Activated CD4-positive, alpha-beta T cell treated with anti-CD3 and anti-CD28 coated beads for 36 hours (primary cell): Measurements from ENCODE around the gene MDFIC2. TPM values are rescaled to one million over a fixed set of nuclear protein-coding genes. Genes with fewer than 3 reads are reported as not detected.
"Not testable (repeated sequence)": the region's sequence is repeated elsewhere in the genome, so short reads cannot be mapped to it uniquely, and the experiment has no call there.

Experiments
- ATAC-seq: fragments of 200-7000 bp; cut with Tn5 transposase; one replicate; pipeline ENCODE4 v1.10.0; 2021; ENCODE audit warnings: mild to moderate bottlenecking, moderate library complexity
- CTCF ChIA-PET: fragments of 350-600 bp; sonication (Branson Sonifier 250); formaldehyde crosslinking; loops from one replicate; lab custom pipeline; 2021; ENCODE audit warnings: antibody characterized with exemption; lab: Charles Lee
- POLR2A ChIA-PET: fragments of 350-600 bp; sonication (Branson Sonifier 250); formaldehyde crosslinking; loops from one replicate; lab custom pipeline; 2021; ENCODE audit warnings: antibody characterized with exemption, inconsistent platforms; lab: Charles Lee
- DNase-seq: peaks from one replicate; pipeline ENCODE4 v3.0.0-alpha.2; 2020
- H3K27ac Mint-ChIP-seq: one replicate; pipeline ENCODE4 v1.8.0; 2021; ENCODE audit warnings: mixed read lengths
- H3K27me3 Mint-ChIP-seq: one replicate; pipeline ENCODE4 v1.8.0; 2021; ENCODE audit warnings: mixed read lengths
- H3K36me3 Mint-ChIP-seq: one replicate; pipeline ENCODE4 v1.8.0; 2021; ENCODE audit warnings: low read depth, mixed read lengths
- H3K4me1 Mint-ChIP-seq: one replicate; pipeline ENCODE4 v1.8.0; 2021; ENCODE audit warnings: mixed read lengths
- H3K4me3 Mint-ChIP-seq: one replicate; pipeline ENCODE4 v1.8.0; 2021; ENCODE audit warnings: mild to moderate bottlenecking, moderate library complexity, mixed read lengths
- H3K9me3 Mint-ChIP-seq: one replicate; pipeline ENCODE4 v1.8.0; 2021; ENCODE audit warnings: low read depth, mixed read lengths
- intact Hi-C, 2 experiments: fragments of 100-400 bp; cut with DNase I in 1 of 2; cut with micrococcal nuclease in 1 of 2; formaldehyde crosslinking; loops; one replicate each; pipeline versions ENCODE4 v1.14.2 to v1.15.1; 2022 to 2024; cut with DNase I, micrococcal nuclease
- total RNA-seq, 2 experiments: library from RNA; stranded (reverse); gene quantifications; one replicate each; pipeline ENCODE4 v1.2.3, GENCODE V29; 2021

MDFIC2 gene
- total RNA-seq, 2 experiments from 2014 or later = not detected

DNA sequence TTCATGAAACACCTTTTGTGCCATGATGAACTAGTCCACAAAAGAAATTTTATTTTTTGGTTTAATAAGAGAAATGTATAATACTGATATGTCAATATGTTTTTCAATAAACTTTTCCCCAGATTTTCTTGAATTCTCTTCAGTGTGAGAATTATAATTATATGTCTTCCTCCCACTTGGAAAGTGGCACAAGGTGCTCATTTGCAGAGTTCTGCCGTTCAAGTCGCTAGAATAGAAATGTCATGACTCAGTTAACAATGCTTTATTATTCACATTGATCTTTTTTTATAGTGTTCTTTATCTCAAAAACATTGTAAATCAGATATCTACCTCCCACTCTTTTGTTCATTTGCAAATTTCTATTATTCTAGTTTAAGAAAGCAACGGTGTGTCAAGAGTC lies 87.3 kb downstream of the MDFIC2 start:
- Mint-ChIP-seq H3K36me3 (no peaks in the 10 kb centered on the region), H3K27ac (no peak overlapping the region), H3K9me3 (no peaks in the 10 kb centered on the region), H3K27me3 (no peaks in the 10 kb centered on the region), H3K4me1 (no peaks in the 10 kb centered on the region), H3K4me3 (no peak overlapping the region)
- ATAC-seq (no peak), DNase-seq (no peak)
- ChIA-PET CTCF (no interaction called here), POLR2A (no interaction called here)
- intact Hi-C loops = no loop called here

DNA sequence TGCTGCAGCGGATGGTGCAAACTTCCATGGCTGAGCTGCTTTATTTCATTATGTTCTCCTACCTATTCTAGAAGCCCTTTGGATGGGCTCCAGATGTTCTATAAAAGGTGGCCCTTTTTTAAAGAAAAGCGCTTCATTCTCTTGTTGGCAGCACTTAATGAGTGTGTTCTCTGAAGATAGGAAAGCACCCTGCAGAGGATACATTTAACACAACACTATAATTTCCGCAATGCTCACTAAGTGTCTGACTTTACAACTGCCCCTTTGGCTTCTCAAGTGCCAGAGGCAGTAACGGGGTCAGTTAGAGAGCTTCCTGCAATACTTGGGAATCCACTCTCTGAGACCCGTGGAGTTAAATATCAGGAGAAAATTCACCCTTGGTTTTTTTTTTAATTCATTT lies 88.1 kb downstream of the MDFIC2 start:
- no peaks in the 10 kb centered on the region for H3K27me3 Mint-ChIP-seq
- intact Hi-C loops = no loop called here
- H3K27ac Mint-ChIP-seq = no peak overlapping the region
- no peaks in the 10 kb centered on the region for H3K9me3 Mint-ChIP-seq
- ChIA-PET CTCF (no interaction called here), POLR2A (no interaction called here)
- no peak overlapping the region for H3K4me3 Mint-ChIP-seq
- no peaks in the 10 kb centered on the region for H3K36me3 Mint-ChIP-seq
- DNase-seq = no peak
- ATAC-seq = no peak
- H3K4me1 Mint-ChIP-seq = no peaks in the 10 kb centered on the region

DNA sequence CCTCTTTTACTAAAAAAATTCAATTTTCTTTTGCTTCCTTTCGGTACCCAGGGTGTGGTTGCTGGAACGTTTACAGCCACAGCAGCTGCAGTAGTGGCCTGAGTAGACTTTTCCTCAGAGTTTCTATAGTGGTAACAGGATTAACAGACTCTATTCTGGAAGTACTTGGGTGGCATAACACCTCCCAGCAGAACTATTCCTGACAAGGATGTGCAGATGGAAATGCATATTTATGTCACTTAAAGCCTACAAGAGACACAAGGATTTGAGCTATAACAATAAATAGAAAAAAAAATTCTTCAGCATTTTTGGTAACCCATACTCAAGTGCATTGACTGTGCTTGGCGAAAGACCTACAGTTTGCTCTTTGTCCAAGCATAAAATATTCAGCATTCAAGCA lies 94.0 kb downstream of the MDFIC2 start:
- ATAC-seq (no peak), DNase-seq (no peak)
- Mint-ChIP-seq H3K4me3 (no peak overlapping the region), H3K27me3 (peaks cover 2% of the 10 kb centered on the region), H3K9me3 (no peaks in the 10 kb centered on the region), H3K36me3 (no peaks in the 10 kb centered on the region), H3K4me1 (no peaks in the 10 kb centered on the region), H3K27ac (no peak overlapping the region)
- ChIA-PET CTCF (interaction anchor here (0.6 kb wide), 1 partner anchor 36 kb away, joined by 3 read pairs; no protein-coding TSS in a partner anchor), POLR2A (no interaction called here)
- intact Hi-C loops = no loop called here

DNA sequence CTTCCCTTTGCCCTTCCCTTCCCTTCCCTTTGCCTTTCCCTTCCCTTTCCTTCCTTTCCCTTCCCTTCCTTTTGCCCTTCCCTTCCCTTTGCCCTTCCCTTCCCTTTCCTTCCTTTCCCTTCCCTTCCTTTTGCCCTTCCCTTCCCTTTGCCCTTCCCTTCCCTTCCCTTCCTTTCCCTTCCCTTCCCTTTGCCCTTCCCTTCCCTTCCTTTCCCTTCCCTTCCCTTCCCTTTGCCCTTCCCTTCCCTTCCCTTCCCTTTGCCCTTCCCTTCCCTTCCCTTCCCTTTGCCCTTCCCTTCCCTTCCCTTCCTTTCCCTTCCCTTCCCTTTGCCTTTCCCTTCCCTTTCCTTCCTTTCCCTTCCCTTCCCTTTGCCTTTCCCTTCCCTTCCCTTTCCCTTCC lies 101.2 kb downstream of the MDFIC2 start:
- DNase-seq, H3K36me3 Mint-ChIP-seq, POLR2A ChIA-PET, H3K4me3 Mint-ChIP-seq, H3K27me3 Mint-ChIP-seq, H3K4me1 Mint-ChIP-seq, CTCF ChIA-PET, H3K27ac Mint-ChIP-seq, intact Hi-C loops, H3K9me3 Mint-ChIP-seq, ATAC-seq: not testable (repeated sequence)

DNA sequence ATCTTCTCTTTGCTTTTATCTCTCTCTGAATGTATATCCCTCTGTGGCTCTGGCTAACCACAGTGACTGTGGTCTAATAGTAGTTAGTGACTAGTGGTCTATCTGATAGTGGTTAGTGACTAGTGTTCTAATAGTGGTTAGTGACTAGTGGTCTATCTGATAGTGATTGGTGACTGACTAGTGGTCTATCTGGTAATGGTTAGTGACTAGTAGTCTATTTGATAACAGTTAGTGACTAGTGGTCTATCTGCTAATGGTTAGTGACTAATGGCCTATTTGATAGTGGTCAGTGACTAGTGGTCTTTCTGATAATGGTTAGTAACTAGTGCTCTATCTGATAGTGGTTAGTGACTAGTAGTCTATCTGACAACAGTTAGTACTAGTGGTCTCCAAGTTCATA lies 110.5 kb downstream of the MDFIC2 start:
- Mint-ChIP-seq H3K27ac (no peak overlapping the region), H3K4me1 (no peaks in the 10 kb centered on the region), H3K27me3 (peaks cover 6% of the 10 kb centered on the region), H3K36me3 (no peaks in the 10 kb centered on the region), H3K9me3 (no peaks in the 10 kb centered on the region), H3K4me3 (no peak overlapping the region)
- no peak for DNase-seq
- intact Hi-C loops = no loop called here
- POLR2A ChIA-PET = no interaction called here
- CTCF ChIA-PET = interaction anchor here (0.6 kb wide), 2 partner anchors 17 to 311 kb away, joined by 3 read pairs; no protein-coding TSS in a partner anchor
- no peak for ATAC-seq

DNA sequence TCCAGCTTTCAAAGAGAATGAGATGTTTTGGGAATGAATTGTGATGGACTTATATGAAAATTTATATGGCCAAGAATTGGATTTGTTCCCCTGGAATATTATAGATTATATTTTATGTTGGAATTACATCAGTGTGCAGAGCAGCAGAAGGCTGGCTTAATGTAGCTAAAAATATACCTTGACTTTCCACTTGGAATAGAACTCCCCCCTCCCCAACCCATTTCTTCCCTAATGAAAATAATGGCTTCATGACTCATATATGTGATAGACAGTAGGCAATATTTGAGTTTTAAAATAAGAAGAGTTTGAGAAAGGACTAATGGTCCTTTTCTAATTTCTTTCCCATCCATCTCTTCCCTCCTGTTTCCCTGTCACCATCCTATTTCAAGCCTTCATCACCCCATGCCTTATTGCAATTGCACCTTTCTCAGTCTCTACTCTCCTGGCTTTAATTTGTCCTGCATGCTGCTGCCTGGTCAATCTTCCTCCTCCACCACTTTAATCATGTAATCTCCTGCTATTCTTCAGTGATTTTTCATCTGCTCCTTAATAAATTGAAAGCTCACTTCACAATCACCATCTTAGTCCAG lies 122.5 kb downstream of the MDFIC2 start:
- H3K4me3 Mint-ChIP-seq = no peak overlapping the region
- H3K27ac Mint-ChIP-seq = no peak overlapping the region
- DNase-seq (no peak), ATAC-seq (no peak)
- H3K36me3 Mint-ChIP-seq = no peaks in the 10 kb centered on the region
- ChIA-PET CTCF (no interaction called here), POLR2A (interaction anchor here (0.7 kb wide), 1 partner anchor 62 kb away, joined by 4 read pairs; no protein-coding TSS in a partner anchor)
- H3K4me1 Mint-ChIP-seq = no peaks in the 10 kb centered on the region
- H3K27me3 Mint-ChIP-seq = peaks cover 8% of the 10 kb centered on the region
- intact Hi-C loops = no loop called here
- H3K9me3 Mint-ChIP-seq = no peaks in the 10 kb centered on the region

DNA sequence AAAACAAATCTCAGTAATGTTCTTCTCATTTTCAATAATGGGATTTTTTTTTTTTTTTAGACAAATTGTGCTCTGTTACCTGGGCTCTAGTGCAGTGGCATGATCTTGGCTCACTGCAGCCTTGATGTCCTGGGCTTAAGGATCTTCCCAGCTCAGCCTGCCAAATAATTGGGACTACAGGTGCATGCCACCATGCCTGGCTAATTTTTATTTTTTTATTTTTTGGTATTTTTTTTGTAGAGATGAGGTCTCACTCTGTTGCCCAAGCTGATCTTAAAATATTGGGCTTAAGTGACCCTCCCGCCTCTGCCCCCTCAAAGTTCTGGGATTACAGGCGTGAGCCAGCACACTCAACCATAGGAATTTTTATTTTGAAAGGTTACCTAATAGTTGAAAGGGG lies 126.2 kb downstream of the MDFIC2 start:
- no peak for DNase-seq
- H3K4me1 Mint-ChIP-seq = no peaks in the 10 kb centered on the region
- no peak for ATAC-seq
- no peak overlapping the region for H3K4me3 Mint-ChIP-seq
- ChIA-PET POLR2A (interaction anchor here (0.5 kb wide), 1 partner anchor 50 kb away, joined by 3 read pairs; no protein-coding TSS in a partner anchor), CTCF (no interaction called here)
- H3K27me3 Mint-ChIP-seq = peaks cover 21% of the 10 kb centered on the region
- no peaks in the 10 kb centered on the region for H3K9me3 Mint-ChIP-seq
- H3K27ac Mint-ChIP-seq = no peak overlapping the region
- H3K36me3 Mint-ChIP-seq = no peaks in the 10 kb centered on the region
- intact Hi-C loops = no loop called here

DNA sequence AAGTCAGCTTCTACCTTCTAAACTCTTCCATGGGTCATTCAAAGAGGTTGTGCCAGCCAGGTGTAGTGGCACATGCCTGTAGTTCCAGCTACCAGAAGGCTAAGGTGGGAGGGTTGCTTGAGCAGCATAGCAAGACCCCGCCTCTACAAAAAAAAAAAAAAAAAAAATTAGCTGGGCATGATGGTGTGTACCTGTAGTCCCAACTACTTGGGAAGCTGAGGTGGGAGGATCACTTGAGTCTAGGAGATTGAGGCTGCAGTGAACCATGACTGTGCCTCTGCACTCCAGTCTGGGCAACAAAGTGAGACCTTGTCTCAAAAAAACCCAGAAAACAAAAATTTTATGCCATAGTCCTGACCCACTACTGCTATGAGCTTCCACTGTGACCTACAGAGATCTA lies 126.8 kb downstream of the MDFIC2 start:
- H3K4me1 Mint-ChIP-seq = no peaks in the 10 kb centered on the region
- POLR2A ChIA-PET = no interaction called here
- CTCF ChIA-PET = no interaction called here
- H3K36me3 Mint-ChIP-seq = no peaks in the 10 kb centered on the region
- intact Hi-C loops = no loop called here
- no peak overlapping the region for H3K27ac Mint-ChIP-seq
- no peaks in the 10 kb centered on the region for H3K9me3 Mint-ChIP-seq
- H3K27me3 Mint-ChIP-seq = peaks cover 21% of the 10 kb centered on the region
- ATAC-seq (no peak), DNase-seq (no peak)
- H3K4me3 Mint-ChIP-seq = no peak overlapping the region

DNA sequence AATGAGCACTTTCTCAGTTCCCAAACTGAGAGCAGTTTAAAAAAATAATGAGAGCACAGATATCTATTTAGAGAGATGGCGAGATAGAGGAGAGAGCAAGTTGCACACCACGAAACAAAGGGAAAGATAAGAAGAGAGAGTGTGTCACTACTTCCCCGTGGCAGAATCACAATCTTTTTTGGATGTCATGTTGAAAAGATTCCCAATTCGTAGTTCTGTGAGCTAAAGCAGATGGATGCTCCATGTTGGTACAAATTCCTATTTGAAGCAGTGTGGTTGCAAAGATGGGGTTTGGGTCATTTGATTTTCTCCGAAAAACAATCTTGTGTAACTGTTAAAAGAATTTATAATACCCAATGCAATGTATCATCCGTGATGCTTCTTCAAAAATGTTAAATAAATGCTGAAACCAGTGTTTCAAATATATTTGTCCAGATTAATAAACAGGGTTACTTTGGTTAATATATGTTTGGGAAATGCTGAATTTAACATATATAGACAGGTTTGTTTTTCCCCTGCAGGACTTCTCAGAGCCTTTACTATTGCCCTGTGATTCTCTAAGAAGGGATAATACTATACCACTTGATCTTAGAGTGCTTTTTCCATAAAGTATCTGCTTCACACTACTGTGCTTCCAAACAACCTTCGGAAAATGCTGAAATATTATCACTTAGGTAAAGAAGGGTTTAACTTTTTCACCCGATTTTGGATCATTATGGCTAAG lies 128.5 kb downstream of the MDFIC2 start:
- ChIA-PET CTCF (no interaction called here), POLR2A (no interaction called here)
- Mint-ChIP-seq H3K36me3 (no peaks in the 10 kb centered on the region), H3K4me1 (no peaks in the 10 kb centered on the region), H3K27me3 (peaks cover 19% of the 10 kb centered on the region), H3K4me3 (no peak overlapping the region), H3K27ac (no peak overlapping the region), H3K9me3 (no peaks in the 10 kb centered on the region)
- DNase-seq (no peak), ATAC-seq (no peak)
- intact Hi-C loops = no loop called here

DNA sequence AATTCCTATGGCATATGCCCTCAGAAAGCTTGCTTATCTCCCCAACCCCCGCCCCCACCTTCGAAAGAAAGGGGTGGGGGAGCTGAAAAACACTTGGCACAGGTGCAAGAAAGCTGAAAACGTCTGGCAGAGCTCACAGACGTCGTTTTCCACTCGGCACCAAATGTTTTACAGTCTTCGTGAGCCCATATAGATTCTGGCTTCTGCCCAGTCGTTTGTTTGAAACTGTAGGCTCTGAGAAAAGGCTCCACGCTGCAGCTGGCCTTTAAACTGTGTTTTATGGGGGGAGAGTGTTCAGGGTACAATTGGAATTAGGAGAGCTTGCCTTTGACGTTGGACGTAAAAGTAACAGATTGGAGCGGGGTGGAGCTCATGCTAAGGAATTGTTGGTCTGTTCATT lies 130.3 kb downstream of the MDFIC2 start:
- POLR2A ChIA-PET = interaction anchor here (0.6 kb wide), 1 partner anchor 25 kb away, joined by 3 read pairs; no protein-coding TSS in a partner anchor
- no peaks in the 10 kb centered on the region for H3K36me3 Mint-ChIP-seq
- CTCF ChIA-PET = no interaction called here

DNA sequence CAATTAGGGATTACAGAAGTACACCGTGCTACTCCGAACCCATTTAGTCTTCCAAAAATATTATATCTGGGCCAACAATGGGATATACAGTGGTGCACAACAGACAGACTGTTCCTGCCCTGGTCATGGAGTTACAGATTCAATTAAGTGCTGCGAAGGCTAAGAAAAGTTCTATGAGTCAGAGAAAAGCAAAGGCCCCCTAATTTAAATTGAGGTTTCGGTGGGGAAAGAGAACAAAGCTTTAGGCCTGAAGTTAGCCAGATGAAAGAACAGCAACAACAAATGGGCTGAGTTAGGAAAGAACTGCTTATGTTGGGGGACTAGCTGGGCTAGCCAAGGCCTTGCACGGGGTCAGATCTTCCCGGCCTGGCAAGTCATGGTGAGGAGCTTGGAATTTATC lies 131.8 kb downstream of the MDFIC2 start:
- Mint-ChIP-seq H3K36me3 (no peaks in the 10 kb centered on the region), H3K27me3 (peaks cover 13% of the 10 kb centered on the region), H3K4me3 (no peak overlapping the region), H3K27ac (no peak overlapping the region), H3K9me3 (no peaks in the 10 kb centered on the region), H3K4me1 (no peaks in the 10 kb centered on the region)
- ATAC-seq (no peak), DNase-seq (no peak)
- ChIA-PET POLR2A (no interaction called here), CTCF (interaction anchor here (1.0 kb wide), 1 partner anchor 92 kb away, joined by 3 read pairs; no protein-coding TSS in a partner anchor)
- intact Hi-C loops = no loop called here

More for the DNA sequence above, 130.3 kb downstream of the MDFIC2 start:
- ATAC-seq (no peak), DNase-seq (no peak)
- Mint-ChIP-seq H3K9me3 (no peaks in the 10 kb centered on the region), H3K4me3 (no peak overlapping the region), H3K27ac (no peak overlapping the region), H3K4me1 (no peaks in the 10 kb centered on the region), H3K27me3 (peaks cover 15% of the 10 kb centered on the region)
- intact Hi-C loops = no loop called here

DNA sequence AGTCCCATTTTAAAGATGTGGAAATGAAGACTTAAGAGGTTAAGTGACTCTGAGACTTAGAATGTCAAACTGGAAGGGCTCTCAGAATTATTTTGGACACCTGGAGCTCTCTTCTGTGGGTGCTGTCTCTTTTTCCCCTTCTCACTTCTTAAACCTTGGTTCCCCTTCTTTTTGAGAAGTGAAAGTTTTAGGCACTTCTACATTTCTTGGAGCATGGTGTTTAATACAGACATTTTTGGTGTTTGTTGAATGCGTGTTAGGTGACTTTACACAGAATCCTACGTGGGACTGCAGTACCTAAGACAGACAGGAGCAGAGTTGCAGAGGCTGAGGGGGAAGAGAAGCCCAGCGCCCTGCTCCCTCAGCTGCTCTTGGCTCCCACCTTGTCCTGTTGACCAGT lies 133.3 kb downstream of the MDFIC2 start:
- Mint-ChIP-seq H3K36me3 (no peaks in the 10 kb centered on the region), H3K27ac (no peak overlapping the region), H3K4me1 (no peaks in the 10 kb centered on the region), H3K9me3 (no peaks in the 10 kb centered on the region), H3K27me3 (peaks cover 15% of the 10 kb centered on the region), H3K4me3 (no peak overlapping the region)
- DNase-seq (no peak), ATAC-seq (no peak)
- CTCF ChIA-PET = no interaction called here
- intact Hi-C loops = no loop called here
- POLR2A ChIA-PET = no interaction called here
